Mammary epithelial cell (primary cell): ENCODE measurements around the gene TYW1B.

Experiments used
- CTCF ChIP-seq, 2 donors: IDR thresholded peaks in 1 of 2; conservative IDR thresholded peaks in 1 of 2; 2 replicates each; pipeline ENCODE4 v1.5.1; 2011 to 2012; ENCODE audit warnings: inconsistent platforms in 2 of 2, low read length in 2 of 2, mild to moderate bottlenecking in 2 of 2, control low read depth in 1 of 2, low read depth in 1 of 2; ENCODE audit not compliant: insufficient read depth in 1 of 2; ENCODE audit errors: extremely low read depth in 1 of 2
- EZH2 ChIP-seq: IDR thresholded peaks from 2 replicates; pipeline ENCODE4 v1.6.1; 2012; ENCODE audit warnings: low read length, inconsistent platforms, borderline replicate concordance

- no peak for TF ChIP-seq CTCF (conservative IDR thresholded peaks at IDR 0.05 in 1 of 2, IDR thresholded peaks at IDR 0.05 in 1 of 2; ENCODE audit: extremely low read depth in 1 of 2, insufficient read depth in 1 of 2, low read depth in 1 of 2, low read length in 2 of 2)
- no peak for TF ChIP-seq EZH2
Observed at GRCh38 chr7:72704894-72705293, 123.1 kb downstream of the TYW1B start.
